Activated CD4-positive, alpha-beta T cell treated with anti-CD3 and anti-CD28 coated beads for 48 hours (primary cell): Measurements from ENCODE around the gene PXMP4.

Experiments used
- DNase-seq: peaks from one replicate; pipeline ENCODE4 v3.0.0-alpha.2; 2020

Gene PXMP4

DNA sequence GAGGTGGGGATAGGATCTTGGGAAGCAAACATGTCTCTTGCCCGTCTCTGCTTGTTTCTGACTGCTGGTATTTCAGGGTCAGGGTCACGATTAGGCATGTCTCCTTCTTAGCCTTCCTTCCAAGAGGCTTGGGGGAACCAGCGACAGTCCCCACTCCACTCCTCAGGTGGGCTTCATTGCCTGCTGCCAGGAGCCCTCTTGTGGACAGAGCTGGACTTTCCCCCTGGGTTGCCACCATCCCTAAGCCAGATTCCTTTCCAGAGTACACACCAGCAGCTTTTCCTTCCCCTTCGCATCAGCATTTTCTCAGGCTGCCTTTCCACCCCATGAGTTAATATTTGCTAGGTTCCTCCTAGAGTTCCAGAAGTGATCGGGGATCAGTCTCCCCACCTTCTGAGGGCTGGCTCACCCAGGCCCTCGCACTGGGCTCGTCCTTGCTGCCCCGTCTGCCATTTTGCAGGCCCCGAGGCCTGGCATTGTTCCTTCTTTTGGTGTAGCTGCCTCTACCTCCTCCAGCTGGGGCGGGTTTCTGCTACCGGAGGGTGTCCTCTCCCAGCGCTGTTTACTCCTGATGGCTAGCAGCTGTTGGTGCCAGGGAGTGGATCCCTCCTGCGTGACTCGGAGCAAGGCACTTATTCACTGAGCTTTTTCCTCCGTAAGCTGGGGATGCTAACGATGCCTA is 66.8 kb downstream of the PXMP4 start:
- peak; percentile 54 for DNase-seq
